Thyroid gland (tissue), 4 donors: ENCODE measurements around the gene BTBD16.

Source experiments
- POLR2A ChIP-seq, 2 donors: fragments of 450-650 bp; IDR thresholded peaks; one replicate each; pipeline ENCODE4 v1.6.1; 2017; ENCODE audit warnings: antibody characterized with exemption in 2 of 2, mild to moderate bottlenecking in 2 of 2, moderate library complexity in 1 of 2
- TF ChIP-seq, protein P1 (sequence below), 6 experiments: fragments of 200-600 bp in 3 of 6; fragments of 450-650 bp in 3 of 6; sonication (generic) in 3 of 6; IDR thresholded peaks; one replicate each; pipeline ENCODE4 v1.5.1; 2016 to 2019; ENCODE audit warnings: antibody characterized with exemption in 6 of 6, mild to moderate bottlenecking in 2 of 6, inconsistent platforms in 1 of 6, moderate library complexity in 1 of 6

DNA sequence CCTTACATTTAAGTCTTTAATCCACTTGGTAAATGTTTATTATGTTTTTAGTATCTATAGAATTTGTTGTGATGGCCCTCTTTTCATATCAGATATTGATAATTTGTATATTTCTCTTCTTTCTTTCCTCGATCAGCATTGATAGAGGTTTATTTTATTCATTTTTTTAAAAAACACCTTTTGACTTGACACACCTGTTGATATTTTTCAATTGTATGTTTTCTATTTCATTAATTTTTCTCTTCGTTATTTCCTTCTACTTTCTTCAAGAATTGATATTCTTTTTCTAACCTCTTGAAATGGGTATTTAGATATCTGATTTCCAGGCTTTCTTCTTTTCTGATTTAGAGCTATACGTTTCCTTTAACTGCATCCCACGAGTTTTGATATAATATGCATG, 50.9 kb downstream of the BTBD16 start:
- no peak for TF ChIP-seq POLR2A (IDR thresholded peaks at IDR 0.05)
- TF ChIP-seq, protein P1, sequence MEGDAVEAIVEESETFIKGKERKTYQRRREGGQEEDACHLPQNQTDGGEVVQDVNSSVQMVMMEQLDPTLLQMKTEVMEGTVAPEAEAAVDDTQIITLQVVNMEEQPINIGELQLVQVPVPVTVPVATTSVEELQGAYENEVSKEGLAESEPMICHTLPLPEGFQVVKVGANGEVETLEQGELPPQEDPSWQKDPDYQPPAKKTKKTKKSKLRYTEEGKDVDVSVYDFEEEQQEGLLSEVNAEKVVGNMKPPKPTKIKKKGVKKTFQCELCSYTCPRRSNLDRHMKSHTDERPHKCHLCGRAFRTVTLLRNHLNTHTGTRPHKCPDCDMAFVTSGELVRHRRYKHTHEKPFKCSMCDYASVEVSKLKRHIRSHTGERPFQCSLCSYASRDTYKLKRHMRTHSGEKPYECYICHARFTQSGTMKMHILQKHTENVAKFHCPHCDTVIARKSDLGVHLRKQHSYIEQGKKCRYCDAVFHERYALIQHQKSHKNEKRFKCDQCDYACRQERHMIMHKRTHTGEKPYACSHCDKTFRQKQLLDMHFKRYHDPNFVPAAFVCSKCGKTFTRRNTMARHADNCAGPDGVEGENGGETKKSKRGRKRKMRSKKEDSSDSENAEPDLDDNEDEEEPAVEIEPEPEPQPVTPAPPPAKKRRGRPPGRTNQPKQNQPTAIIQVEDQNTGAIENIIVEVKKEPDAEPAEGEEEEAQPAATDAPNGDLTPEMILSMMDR (IDR thresholded peaks at IDR 0.05) = no peak
